OCI-LY3 (cell line): ENCODE results near the gene NYNRIN.

ENCODE experiments used
- H2AFZ ChIP-seq: fragments of 200-600, 300-600 bp; shearing (Covaris generic); 2 replicates; pipeline ENCODE4 v1.6.0; 2014; ENCODE audit warnings: antibody characterized with exemption, low read depth, low read length
- H3K27ac ChIP-seq: fragments of 200-600, 300-600 bp; sonication (generic); 2 replicates; pipeline ENCODE4 v1.5.1; 2014; ENCODE audit warnings: mild to moderate bottlenecking, low read length, moderate library complexity, mixed read lengths
- H3K27me3 ChIP-seq: fragments of 200-600, 300-600 bp; sonication (generic); 2 replicates; pipeline ENCODE4 v1.6.1; 2014; ENCODE audit warnings: low read depth, low read length, mixed read lengths
- H3K36me3 ChIP-seq: fragments of 200-600, 300-600 bp; sonication (generic); replicated peaks from 2 replicates; pipeline ENCODE3; 2014; ENCODE audit warnings: low read depth, low read length, mixed read lengths
- H3K4me1 ChIP-seq: fragments of 300-600, 200-600 bp; sonication (generic); 2 replicates; pipeline ENCODE4 v1.6.1; 2014; ENCODE audit warnings: low read length, mixed read lengths
- H3K4me2 ChIP-seq: fragments of 200-600, 300-600 bp; sonication (generic); 2 replicates; pipeline ENCODE4 v1.6.1; 2014; ENCODE audit warnings: low read length, mixed read lengths
- H3K4me3 ChIP-seq: fragments of 300-600, 200-600 bp; sonication (generic); 2 replicates; pipeline ENCODE4 v1.5.1; 2014; ENCODE audit warnings: antibody characterized with exemption, mild to moderate bottlenecking, low read length, moderate library complexity
- H3K79me2 ChIP-seq: fragments of 300-600, 200-600 bp; shearing (Covaris generic); 2 replicates; pipeline ENCODE4 v1.6.1; 2014; ENCODE audit warnings: mild to moderate bottlenecking, low read length, mixed read lengths
- H3K9ac ChIP-seq: fragments of 300-600, 200-600 bp; shearing (Covaris generic); 2 replicates; pipeline ENCODE4 v1.6.0; 2014; ENCODE audit warnings: mild to moderate bottlenecking, low read length, moderate library complexity
- H3K9me3 ChIP-seq: fragments of 200-600, 300-600 bp; shearing (Covaris generic); 2 replicates; pipeline ENCODE4 v1.6.1; 2014; ENCODE audit warnings: low read length, mixed read lengths; ENCODE audit not compliant: insufficient read depth
- H4K20me1 ChIP-seq: fragments of 200-600, 300-600 bp; sonication (generic); 2 replicates; pipeline ENCODE4 v1.6.1; 2016; ENCODE audit warnings: low read length, mixed read lengths; ENCODE audit not compliant: insufficient read depth
- CTCF ChIP-seq: fragments of 200-600, 300-600 bp; sonication (generic); IDR thresholded peaks from 2 replicates; pipeline ENCODE4 v1.5.1; 2014; ENCODE audit warnings: antibody characterized with exemption, low read length, low read depth
- EZH2phosphoT487 ChIP-seq: fragments of 200-600 bp; shearing (Covaris generic); IDR thresholded peaks from 2 replicates; pipeline ENCODE4 v1.6.1; 2018; ENCODE audit warnings: antibody characterized with exemption, mixed run types, low read depth

Gene NYNRIN

GRCh38 chr14:24459331-24459730, 60.5 kb downstream of the NYNRIN start:
- Histone ChIP-seq H3K4me2 (no peak overlapping the region), H3K27me3 (no peaks in the 10 kb centered on the region), H3K36me3 (no peaks in the 10 kb centered on the region), H3K9ac (no peak overlapping the region), H3K27ac (no peak overlapping the region), H3K4me3 (no peak overlapping the region), H4K20me1 (no peaks in the 10 kb centered on the region), H3K79me2 (no peaks in the 10 kb centered on the region), H2AFZ (no peak overlapping the region), H3K4me1 (no peaks in the 10 kb centered on the region), H3K9me3 (no peaks in the 10 kb centered on the region)
- no peak for TF ChIP-seq CTCF
- TF ChIP-seq EZH2phosphoT487 = no peak

GRCh38 chr14:24461336-24461735, 62.5 kb downstream of the NYNRIN start:
- H3K4me3 ChIP-seq = no peak overlapping the region
- TF ChIP-seq CTCF = no peak
- TF ChIP-seq EZH2phosphoT487 = no peak
- H3K27me3 ChIP-seq = no peaks in the 10 kb centered on the region
- H4K20me1 ChIP-seq = no peaks in the 10 kb centered on the region
- no peaks in the 10 kb centered on the region for H3K4me1 ChIP-seq
- H3K36me3 ChIP-seq = no peaks in the 10 kb centered on the region
- no peak overlapping the region for H3K27ac ChIP-seq
- no peak overlapping the region for H2AFZ ChIP-seq
- no peak overlapping the region for H3K4me2 ChIP-seq
- no peaks in the 10 kb centered on the region for H3K79me2 ChIP-seq
- H3K9ac ChIP-seq = no peak overlapping the region
- no peaks in the 10 kb centered on the region for H3K9me3 ChIP-seq

DNA sequence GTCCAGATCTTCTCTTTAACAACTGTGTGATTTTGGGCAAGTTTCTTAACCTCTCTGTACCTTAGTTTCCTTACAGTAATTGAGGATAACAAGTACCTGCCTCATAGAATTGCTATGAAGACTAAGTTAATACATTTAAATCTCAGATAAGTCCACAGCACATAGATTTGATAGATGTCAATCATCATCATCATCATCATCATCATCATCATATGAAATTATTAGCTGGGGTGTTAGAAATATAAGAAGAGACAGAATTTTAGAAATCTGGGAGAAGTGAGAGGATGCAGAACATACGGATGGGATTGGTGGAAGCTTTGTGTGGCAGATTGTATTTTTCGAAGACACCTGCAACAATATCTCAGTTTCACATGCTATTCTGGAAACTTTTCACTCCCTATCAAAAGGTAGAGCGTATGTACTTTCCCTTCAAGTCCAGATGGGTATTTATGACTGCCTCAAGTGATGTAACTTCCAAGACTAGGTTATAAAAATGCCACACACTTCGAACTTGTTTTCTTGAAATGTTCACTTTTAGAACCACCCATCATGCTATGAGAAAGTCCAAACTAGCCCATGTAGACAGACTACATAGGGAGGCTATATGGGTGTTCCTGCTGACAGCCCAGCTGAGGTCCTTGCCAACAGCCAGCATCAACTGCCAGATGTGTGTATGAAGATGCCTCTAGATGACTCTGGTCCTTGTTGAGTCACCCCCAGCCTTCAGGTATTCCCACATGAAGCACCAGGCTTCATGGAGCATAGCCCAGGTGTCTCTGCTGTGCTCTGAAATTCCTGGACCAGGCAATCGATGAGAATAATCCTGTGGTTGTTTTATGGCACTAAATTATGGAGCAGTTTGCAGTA, 64.4 kb downstream of the NYNRIN start:
- Histone ChIP-seq H3K4me2 (no peak overlapping the region), H3K4me3 (no peak overlapping the region), H2AFZ (no peak overlapping the region), H3K79me2 (no peaks in the 10 kb centered on the region), H3K9me3 (no peaks in the 10 kb centered on the region), H4K20me1 (no peaks in the 10 kb centered on the region), H3K27me3 (no peaks in the 10 kb centered on the region), H3K36me3 (no peaks in the 10 kb centered on the region), H3K4me1 (no peaks in the 10 kb centered on the region), H3K9ac (no peak overlapping the region), H3K27ac (no peak overlapping the region)
- TF ChIP-seq EZH2phosphoT487 (no peak), CTCF (no peak)

GRCh38 chr14:24463884-24464785, 65.3 kb downstream of the NYNRIN start:
- H3K4me2 ChIP-seq = no peak overlapping the region
- H3K27me3 ChIP-seq = no peaks in the 10 kb centered on the region
- H3K79me2 ChIP-seq = no peaks in the 10 kb centered on the region
- no peaks in the 10 kb centered on the region for H3K4me1 ChIP-seq
- H3K9ac ChIP-seq = no peak overlapping the region
- no peaks in the 10 kb centered on the region for H3K36me3 ChIP-seq
- no peak overlapping the region for H2AFZ ChIP-seq
- H3K9me3 ChIP-seq = no peaks in the 10 kb centered on the region
- no peak for TF ChIP-seq CTCF
- TF ChIP-seq EZH2phosphoT487 = no peak
- no peaks in the 10 kb centered on the region for H4K20me1 ChIP-seq
- H3K27ac ChIP-seq = no peak overlapping the region
- no peak overlapping the region for H3K4me3 ChIP-seq
